HEK293 (cell line): ENCODE data around the gene NFIB.
A peak's percentile ranks its signal among the peaks of the same experiment; 100 is the strongest.

Experiments
- GLIS1 ChIP-seq: fragments of 450-650 bp; formaldehyde crosslinking; IDR thresholded peaks from 2 replicates; pipeline ENCODE4 v1.5.1; 2016; ENCODE audit warnings: missing biosample characterization, missing genetic modification characterization
- HOXD13 ChIP-seq: sonication (generic); formaldehyde crosslinking; IDR thresholded peaks from 2 replicates; pipeline ENCODE4 v1.8.0; 2022; ENCODE audit warnings: missing genetic modification reagents, borderline replicate concordance
- PRDM1 ChIP-seq: fragments of 450-650 bp; formaldehyde crosslinking; IDR thresholded peaks from 2 replicates; pipeline ENCODE4; 2016; ENCODE audit warnings: missing biosample characterization, missing genetic modification characterization
- ZNF335 ChIP-seq: fragments of 450-650 bp; formaldehyde crosslinking; conservative IDR thresholded peaks from 2 replicates; pipeline ENCODE4 v1.5.1; 2016; ENCODE audit warnings: missing biosample characterization, missing genetic modification characterization
- ZNF624 ChIP-seq: fragments of 450-650 bp; formaldehyde crosslinking; IDR thresholded peaks from 2 replicates; pipeline ENCODE4 v1.5.1; 2017; ENCODE audit warnings: missing biosample characterization, missing genetic modification characterization
- ZNF768 ChIP-seq: fragments of 450-650 bp; formaldehyde crosslinking; IDR thresholded peaks from 2 replicates; pipeline ENCODE4 v1.5.1; 2018; ENCODE audit warnings: missing biosample characterization, mild to moderate bottlenecking, missing genetic modification characterization
- TF ChIP-seq, protein P1 (sequence below): fragments of 450-650 bp; formaldehyde crosslinking; IDR thresholded peaks from 2 replicates; pipeline ENCODE4 v1.5.1; 2016; ENCODE audit warnings: missing biosample characterization, missing genetic modification characterization
- TF ChIP-seq, protein P2 (sequence below): fragments of 450-650 bp; formaldehyde crosslinking; IDR thresholded peaks from 2 replicates; pipeline ENCODE4 v1.5.1; 2016; ENCODE audit warnings: missing biosample characterization, missing genetic modification characterization
- TF ChIP-seq, protein P3 (sequence below): fragments of 450-650 bp; formaldehyde crosslinking; IDR thresholded peaks from 2 replicates; pipeline ENCODE4 v1.5.1; 2017; ENCODE audit warnings: missing biosample characterization, mild to moderate bottlenecking, missing genetic modification characterization, moderate library complexity
- TF ChIP-seq, protein P4 (sequence below): fragments of 450-650 bp; formaldehyde crosslinking; IDR thresholded peaks from 2 replicates; pipeline ENCODE4 v1.5.1; 2016; ENCODE audit warnings: missing biosample characterization, missing genetic modification characterization, borderline replicate concordance
- TF ChIP-seq, protein P5 (sequence below): fragments of 450-650 bp; formaldehyde crosslinking; IDR thresholded peaks from 2 replicates; pipeline ENCODE4 v1.5.1; 2016; ENCODE audit warnings: missing biosample characterization, missing genetic modification characterization

NFIB gene

DNA sequence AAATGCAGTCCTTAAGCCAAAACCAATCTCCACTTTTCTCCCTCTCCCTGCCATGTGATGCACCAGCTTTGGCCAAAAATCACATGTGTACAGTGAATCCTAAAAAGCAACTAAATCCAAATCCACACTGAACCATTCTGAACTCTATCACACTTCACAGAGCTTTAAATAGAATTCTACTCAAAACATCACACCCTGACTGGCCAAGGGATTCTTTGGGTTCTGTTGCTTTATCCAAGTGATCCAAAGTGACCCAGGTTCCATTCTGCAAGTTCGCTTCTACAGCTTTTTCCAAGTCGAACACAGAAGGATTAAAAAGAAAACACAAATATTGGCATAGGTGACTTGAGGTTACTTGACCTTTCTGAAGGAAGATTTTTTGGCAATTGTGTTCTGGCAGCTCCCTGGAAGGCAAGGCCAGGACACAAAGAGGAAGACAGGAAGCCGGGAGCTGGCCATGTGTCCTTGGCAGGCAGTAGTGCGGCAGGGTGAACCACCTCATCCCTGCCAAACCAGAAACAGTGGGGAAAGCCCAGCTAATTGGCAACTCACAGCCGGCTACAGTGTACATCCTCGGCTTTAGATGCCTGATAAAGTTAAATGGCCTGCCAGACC lies 115.0 kb downstream of the NFIB start (continued):
- TF ChIP-seq, protein P1, sequence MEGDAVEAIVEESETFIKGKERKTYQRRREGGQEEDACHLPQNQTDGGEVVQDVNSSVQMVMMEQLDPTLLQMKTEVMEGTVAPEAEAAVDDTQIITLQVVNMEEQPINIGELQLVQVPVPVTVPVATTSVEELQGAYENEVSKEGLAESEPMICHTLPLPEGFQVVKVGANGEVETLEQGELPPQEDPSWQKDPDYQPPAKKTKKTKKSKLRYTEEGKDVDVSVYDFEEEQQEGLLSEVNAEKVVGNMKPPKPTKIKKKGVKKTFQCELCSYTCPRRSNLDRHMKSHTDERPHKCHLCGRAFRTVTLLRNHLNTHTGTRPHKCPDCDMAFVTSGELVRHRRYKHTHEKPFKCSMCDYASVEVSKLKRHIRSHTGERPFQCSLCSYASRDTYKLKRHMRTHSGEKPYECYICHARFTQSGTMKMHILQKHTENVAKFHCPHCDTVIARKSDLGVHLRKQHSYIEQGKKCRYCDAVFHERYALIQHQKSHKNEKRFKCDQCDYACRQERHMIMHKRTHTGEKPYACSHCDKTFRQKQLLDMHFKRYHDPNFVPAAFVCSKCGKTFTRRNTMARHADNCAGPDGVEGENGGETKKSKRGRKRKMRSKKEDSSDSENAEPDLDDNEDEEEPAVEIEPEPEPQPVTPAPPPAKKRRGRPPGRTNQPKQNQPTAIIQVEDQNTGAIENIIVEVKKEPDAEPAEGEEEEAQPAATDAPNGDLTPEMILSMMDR (tag by site-specific recombination), result no peak
- TF ChIP-seq ZNF768 (no peak), ZNF335 (peak; percentile 34), HOXD13 (CRISPR knock-in tag) (no peak), PRDM1 (tag by site-specific recombination) (no peak), GLIS1 (tag by site-specific recombination) (no peak), ZNF624 (no peak)
- TF ChIP-seq, protein P2, sequence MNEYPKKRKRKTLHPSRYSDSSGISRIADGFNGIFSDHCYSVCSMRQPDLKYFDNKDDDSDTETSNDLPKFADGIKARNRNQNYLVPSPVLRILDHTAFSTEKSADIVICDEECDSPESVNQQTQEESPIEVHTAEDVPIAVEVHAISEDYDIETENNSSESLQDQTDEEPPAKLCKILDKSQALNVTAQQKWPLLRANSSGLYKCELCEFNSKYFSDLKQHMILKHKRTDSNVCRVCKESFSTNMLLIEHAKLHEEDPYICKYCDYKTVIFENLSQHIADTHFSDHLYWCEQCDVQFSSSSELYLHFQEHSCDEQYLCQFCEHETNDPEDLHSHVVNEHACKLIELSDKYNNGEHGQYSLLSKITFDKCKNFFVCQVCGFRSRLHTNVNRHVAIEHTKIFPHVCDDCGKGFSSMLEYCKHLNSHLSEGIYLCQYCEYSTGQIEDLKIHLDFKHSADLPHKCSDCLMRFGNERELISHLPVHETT (tag by site-specific recombination), result no peak
- TF ChIP-seq, protein P3, sequence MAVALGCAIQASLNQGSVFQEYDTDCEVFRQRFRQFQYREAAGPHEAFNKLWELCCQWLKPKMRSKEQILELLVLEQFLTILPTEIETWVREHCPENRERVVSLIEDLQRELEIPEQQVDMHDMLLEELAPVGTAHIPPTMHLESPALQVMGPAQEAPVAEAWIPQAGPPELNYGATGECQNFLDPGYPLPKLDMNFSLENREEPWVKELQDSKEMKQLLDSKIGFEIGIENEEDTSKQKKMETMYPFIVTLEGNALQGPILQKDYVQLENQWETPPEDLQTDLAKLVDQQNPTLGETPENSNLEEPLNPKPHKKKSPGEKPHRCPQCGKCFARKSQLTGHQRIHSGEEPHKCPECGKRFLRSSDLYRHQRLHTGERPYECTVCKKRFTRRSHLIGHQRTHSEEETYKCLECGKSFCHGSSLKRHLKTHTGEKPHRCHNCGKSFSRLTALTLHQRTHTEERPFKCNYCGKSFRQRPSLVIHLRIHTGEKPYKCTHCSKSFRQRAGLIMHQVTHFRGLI, result 0 out of 2 replicates have a peak, but pooled peaks have one; percentile 43
- TF ChIP-seq, protein P4, sequence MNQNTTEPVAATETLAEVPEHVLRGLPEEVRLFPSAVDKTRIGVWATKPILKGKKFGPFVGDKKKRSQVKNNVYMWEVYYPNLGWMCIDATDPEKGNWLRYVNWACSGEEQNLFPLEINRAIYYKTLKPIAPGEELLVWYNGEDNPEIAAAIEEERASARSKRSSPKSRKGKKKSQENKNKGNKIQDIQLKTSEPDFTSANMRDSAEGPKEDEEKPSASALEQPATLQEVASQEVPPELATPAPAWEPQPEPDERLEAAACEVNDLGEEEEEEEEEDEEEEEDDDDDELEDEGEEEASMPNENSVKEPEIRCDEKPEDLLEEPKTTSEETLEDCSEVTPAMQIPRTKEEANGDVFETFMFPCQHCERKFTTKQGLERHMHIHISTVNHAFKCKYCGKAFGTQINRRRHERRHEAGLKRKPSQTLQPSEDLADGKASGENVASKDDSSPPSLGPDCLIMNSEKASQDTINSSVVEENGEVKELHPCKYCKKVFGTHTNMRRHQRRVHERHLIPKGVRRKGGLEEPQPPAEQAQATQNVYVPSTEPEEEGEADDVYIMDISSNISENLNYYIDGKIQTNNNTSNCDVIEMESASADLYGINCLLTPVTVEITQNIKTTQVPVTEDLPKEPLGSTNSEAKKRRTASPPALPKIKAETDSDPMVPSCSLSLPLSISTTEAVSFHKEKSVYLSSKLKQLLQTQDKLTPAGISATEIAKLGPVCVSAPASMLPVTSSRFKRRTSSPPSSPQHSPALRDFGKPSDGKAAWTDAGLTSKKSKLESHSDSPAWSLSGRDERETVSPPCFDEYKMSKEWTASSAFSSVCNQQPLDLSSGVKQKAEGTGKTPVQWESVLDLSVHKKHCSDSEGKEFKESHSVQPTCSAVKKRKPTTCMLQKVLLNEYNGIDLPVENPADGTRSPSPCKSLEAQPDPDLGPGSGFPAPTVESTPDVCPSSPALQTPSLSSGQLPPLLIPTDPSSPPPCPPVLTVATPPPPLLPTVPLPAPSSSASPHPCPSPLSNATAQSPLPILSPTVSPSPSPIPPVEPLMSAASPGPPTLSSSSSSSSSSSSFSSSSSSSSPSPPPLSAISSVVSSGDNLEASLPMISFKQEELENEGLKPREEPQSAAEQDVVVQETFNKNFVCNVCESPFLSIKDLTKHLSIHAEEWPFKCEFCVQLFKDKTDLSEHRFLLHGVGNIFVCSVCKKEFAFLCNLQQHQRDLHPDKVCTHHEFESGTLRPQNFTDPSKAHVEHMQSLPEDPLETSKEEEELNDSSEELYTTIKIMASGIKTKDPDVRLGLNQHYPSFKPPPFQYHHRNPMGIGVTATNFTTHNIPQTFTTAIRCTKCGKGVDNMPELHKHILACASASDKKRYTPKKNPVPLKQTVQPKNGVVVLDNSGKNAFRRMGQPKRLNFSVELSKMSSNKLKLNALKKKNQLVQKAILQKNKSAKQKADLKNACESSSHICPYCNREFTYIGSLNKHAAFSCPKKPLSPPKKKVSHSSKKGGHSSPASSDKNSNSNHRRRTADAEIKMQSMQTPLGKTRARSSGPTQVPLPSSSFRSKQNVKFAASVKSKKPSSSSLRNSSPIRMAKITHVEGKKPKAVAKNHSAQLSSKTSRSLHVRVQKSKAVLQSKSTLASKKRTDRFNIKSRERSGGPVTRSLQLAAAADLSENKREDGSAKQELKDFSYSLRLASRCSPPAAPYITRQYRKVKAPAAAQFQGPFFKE (tag by site-specific recombination), result no peak
- TF ChIP-seq, protein P5, sequence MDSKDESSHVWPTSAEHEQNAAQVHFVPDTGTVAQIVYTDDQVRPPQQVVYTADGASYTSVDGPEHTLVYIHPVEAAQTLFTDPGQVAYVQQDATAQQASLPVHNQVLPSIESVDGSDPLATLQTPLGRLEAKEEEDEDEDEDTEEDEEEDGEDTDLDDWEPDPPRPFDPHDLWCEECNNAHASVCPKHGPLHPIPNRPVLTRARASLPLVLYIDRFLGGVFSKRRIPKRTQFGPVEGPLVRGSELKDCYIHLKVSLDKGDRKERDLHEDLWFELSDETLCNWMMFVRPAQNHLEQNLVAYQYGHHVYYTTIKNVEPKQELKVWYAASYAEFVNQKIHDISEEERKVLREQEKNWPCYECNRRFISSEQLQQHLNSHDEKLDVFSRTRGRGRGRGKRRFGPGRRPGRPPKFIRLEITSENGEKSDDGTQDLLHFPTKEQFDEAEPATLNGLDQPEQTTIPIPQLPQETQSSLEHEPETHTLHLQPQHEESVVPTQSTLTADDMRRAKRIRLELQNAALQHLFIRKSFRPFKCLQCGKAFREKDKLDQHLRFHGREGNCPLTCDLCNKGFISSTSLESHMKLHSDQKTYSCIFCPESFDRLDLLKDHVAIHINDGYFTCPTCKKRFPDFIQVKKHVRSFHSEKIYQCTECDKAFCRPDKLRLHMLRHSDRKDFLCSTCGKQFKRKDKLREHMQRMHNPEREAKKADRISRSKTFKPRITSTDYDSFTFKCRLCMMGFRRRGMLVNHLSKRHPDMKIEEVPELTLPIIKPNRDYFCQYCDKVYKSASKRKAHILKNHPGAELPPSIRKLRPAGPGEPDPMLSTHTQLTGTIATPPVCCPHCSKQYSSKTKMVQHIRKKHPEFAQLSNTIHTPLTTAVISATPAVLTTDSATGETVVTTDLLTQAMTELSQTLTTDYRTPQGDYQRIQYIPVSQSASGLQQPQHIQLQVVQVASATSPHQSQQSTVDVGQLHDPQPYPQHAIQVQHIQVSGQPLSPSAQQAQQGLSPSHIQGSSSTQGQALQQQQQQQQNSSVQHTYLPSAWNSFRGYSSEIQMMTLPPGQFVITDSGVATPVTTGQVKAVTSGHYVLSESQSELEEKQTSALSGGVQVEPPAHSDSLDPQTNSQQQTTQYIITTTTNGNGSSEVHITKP (tag by site-specific recombination), result 0 out of 2 replicates have a peak, but pooled peaks have one; percentile 14
- TF ChIP-seq, all 188 proteins: peak for 4
